HFFc6 (cell line): ENCODE results near the gene SOCS7. TPM values are rescaled to one million over a fixed set of nuclear protein-coding genes. Genes with fewer than 3 reads are reported as not detected.

Experiments used
- DNase-seq: peaks from one replicate; pipeline ENCODE4 v3.0.0-alpha.2; 2018
- H3K27ac Mint-ChIP-seq: 2 replicates; pipeline ENCODE4 v1.8.0; 2020; ENCODE audit warnings: mild to moderate bottlenecking, mixed read lengths
- H3K27me3 Mint-ChIP-seq: 2 replicates; pipeline ENCODE4 v1.8.0; 2021; ENCODE audit warnings: mild to moderate bottlenecking, moderate library complexity, mixed read lengths; ENCODE audit not compliant: insufficient read depth
- H3K36me3 Mint-ChIP-seq: 2 replicates; pipeline ENCODE4 v1.8.0; 2021; ENCODE audit warnings: low read depth, mixed read lengths
- H3K4me1 Mint-ChIP-seq: 2 replicates; pipeline ENCODE4 v1.8.0; 2020; ENCODE audit warnings: low read depth, mixed read lengths
- H3K4me3 Mint-ChIP-seq: 2 replicates; pipeline ENCODE4 v1.8.0; 2020; ENCODE audit warnings: mild to moderate bottlenecking, moderate library complexity, mixed read lengths
- H3K9me3 Mint-ChIP-seq: 2 replicates; pipeline ENCODE4 v1.8.0; 2020; ENCODE audit warnings: mild to moderate bottlenecking, mixed read lengths
- CTCF ChIP-seq: fragments of 200-600 bp; sonication (generic); IDR thresholded peaks from 2 replicates; pipeline ENCODE4 v1.5.0; 2021; ENCODE audit warnings: antibody characterized with exemption, mild to moderate bottlenecking
- total RNA-seq, 6 experiments: library from RNA; stranded (reverse); fragmentation: NEBNext Ultra II Directional; extraction: Animal tissue kit (Norgen Biotek cat#: 25700); gene quantifications; 2 replicates in 1 of 6; 3 replicates in 5 of 6; pipeline ENCODE4 v1.2.3, GENCODE V29; 2021

Gene SOCS7
- total RNA-seq, 6 experiments from 2014 or later = 9.7 to 13.8 (median 11.1) TPM

DNA sequence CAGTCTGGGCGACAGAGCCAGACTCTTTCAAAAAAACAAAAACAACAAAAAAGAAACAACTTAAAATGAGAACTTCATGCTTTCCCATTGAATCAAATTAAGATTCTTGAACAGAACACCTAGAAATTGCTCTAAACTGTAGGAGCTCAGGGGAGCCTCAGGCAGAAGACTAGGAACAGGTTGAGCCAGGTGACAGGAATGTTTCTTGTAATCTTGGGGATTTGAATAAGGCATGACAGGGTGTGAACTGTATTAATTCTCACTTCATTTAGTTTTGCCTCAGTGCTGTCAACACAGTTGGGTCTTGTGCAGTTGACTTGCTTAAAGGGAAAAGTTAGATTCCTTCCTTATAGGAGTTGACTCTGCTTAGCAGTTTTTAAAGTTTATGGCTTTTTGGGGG is 27.8 kb downstream of the SOCS7 start:
- H3K9me3 Mint-ChIP-seq = no peaks in the 10 kb centered on the region

GRCh38 chr17:38395090-38395489 is 43.4 kb downstream of the SOCS7 start:
- TF ChIP-seq CTCF = no peak
- no peak overlapping the region for H3K27ac Mint-ChIP-seq
- DNase-seq = no peak
- H3K9me3 Mint-ChIP-seq = no peaks in the 10 kb centered on the region
- H3K36me3 Mint-ChIP-seq = peaks cover 15% of the 10 kb centered on the region
- H3K27me3 Mint-ChIP-seq = no peaks in the 10 kb centered on the region; the same call in 1 of the 2 replicates
- no peak overlapping the region for H3K4me3 Mint-ChIP-seq
- H3K4me1 Mint-ChIP-seq = no peaks in the 10 kb centered on the region

More for the DNA sequence above, 27.8 kb downstream of the SOCS7 start:
- H3K4me1 Mint-ChIP-seq = no peaks in the 10 kb centered on the region
- H3K36me3 Mint-ChIP-seq = peaks cover 3% of the 10 kb centered on the region
- no peak overlapping the region for H3K27ac Mint-ChIP-seq
- DNase-seq = no peak
- TF ChIP-seq CTCF = no peak
- no peaks in the 10 kb centered on the region for H3K27me3 Mint-ChIP-seq
- H3K4me3 Mint-ChIP-seq = no peak overlapping the region

GRCh38 chr17:38397227-38397626 is 45.6 kb downstream of the SOCS7 start:
- Mint-ChIP-seq H3K36me3 (peaks cover 19% of the 10 kb centered on the region), H3K9me3 (no peaks in the 10 kb centered on the region), H3K27me3 (no peaks in the 10 kb centered on the region; the same call in 1 of the 2 replicates), H3K4me3 (no peak overlapping the region), H3K4me1 (no peaks in the 10 kb centered on the region), H3K27ac (no peak overlapping the region)
- TF ChIP-seq CTCF = no peak
- no peak for DNase-seq

DNA sequence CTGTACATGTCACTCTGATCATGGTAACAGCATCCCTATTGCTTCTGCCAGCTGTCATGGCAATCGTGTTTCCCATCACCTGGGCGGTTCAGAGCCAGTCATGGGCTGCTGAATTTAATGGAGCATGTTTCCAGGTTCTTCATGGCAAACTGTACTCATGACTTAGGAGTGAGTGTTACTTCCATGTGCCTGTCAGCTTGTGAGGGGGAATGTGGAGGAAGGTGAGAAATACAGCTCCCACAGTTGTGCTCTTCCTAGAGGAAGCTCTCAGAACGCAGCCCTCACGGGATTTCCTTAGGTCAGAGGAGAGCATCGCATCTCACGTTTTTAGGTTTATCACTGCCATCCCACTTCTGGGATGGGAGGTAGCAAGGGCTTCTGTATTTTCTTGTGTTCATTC is 48.6 kb downstream of the SOCS7 start:
- Mint-ChIP-seq H3K27ac (no peak overlapping the region), H3K36me3 (peaks cover 16% of the 10 kb centered on the region), H3K27me3 (peaks cover 2% of the 10 kb centered on the region), H3K4me3 (no peak overlapping the region), H3K4me1 (no peaks in the 10 kb centered on the region), H3K9me3 (no peaks in the 10 kb centered on the region)
- TF ChIP-seq CTCF = no peak
- DNase-seq = no peak

- DNase-seq = no peak
- Mint-ChIP-seq H3K27ac (no peak overlapping the region), H3K4me3 (no peak overlapping the region)
Measured at GRCh38 chr17:38401459-38401858, 49.8 kb downstream of the SOCS7 start.

More at GRCh38 chr17:38401459-38401858, 49.8 kb downstream of the SOCS7 start:
- Mint-ChIP-seq H3K9me3 (no peaks in the 10 kb centered on the region), H3K4me1 (no peaks in the 10 kb centered on the region), H3K36me3 (peaks cover 7% of the 10 kb centered on the region; the same call in 1 of the 2 replicates), H3K27me3 (peaks cover 2% of the 10 kb centered on the region)
- no peak for TF ChIP-seq CTCF
